EL (cell line): Measurements from ENCODE around the gene FRMD5.
"Not testable (repeated sequence)": the region's sequence is repeated elsewhere in the genome, so short reads cannot be mapped to it uniquely, and the experiment has no call there.

Source experiments
- DNase-seq: peaks from one replicate; pipeline ENCODE4 v3.0.0-alpha.2; 2016

The FRMD5 gene

DNA sequence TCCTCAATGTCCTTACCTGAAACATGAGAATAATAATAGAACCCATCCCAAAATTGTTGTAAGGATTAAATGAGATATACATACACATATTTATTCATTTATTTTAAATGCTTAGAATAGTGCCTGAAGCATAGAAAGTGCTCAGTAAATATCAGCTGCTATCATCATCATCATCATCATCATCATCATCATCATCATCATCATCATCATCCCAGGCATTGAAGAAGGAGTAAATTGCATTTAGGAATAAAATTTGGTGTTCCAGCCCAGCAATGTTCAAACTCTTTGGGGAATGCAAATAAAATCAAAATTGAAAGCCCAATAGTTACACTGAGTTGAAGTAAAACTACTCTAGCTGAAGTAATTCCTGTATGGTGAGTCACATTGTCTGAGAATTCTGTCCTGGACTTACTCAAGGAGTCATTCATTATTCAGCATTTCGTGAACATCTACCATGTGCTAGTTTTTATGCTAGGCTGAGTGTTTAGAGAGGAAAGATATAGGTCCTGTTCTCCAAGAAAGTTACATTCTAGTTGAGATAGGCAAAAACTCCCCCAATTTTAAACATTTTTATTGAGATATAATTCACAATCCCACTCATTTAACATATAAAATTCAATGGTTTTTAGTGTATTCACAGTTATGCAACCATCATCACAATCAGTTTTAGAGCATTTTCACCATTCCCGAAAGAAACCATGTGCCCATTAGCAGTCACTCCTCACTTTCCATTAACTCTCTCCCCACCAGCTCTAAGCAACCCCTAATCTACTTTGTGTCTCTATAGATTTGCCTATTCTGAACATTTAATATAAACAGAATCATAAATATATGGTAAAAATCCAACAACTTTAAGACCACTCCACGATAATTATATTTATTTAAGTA is 107.2 kb downstream of the FRMD5 start:
- DNase-seq, result peak; percentile 87

GRCh38 chr15:44084770-44085169 is 110.3 kb downstream of the FRMD5 start:
- DNase-seq, result no peak

DNA sequence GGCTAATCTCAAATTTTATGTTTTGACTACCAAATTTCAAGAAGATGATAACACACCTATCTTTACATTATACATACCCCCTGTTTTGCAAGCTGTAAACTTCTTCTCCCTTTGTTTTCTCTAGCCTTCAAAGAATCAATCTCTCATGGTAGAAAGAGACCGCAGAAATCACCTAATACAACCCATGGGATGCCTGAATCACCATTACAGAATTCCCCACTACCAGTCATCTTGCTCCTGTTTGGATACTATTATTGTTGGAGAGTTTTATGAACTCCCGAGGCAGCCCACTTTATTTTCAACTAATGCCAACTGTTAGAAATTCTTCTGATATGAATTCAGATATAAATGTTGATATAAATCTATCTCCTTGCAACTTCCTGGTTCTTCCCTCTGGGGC is 110.9 kb downstream of the FRMD5 start:
- DNase-seq, result no peak

DNA sequence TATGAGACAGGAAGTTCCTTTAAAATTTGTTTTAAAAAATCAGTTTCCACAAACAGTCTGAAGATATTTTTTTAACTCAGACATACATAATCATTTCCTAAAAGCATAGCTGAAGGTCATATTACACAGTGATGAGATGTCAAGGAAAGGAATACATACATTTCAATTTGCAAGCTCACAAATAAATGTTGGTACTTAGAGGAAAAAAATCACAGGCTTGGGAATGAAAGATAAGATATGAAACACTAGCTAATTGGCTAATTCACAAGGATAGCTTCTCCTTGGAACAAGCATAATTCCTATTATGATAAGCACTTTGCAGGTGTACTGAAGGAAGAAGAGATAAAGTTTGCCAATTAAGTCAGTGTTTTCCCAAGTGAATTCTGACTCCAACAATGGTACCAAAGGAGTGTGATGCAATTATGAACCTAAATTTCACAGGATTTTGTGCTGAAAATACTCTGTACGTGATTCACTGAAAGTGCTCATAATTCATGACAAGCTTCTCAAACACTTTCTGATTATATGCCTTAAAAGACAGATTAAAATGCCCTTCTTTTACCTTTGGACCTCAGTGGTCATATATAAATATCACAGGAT is 112.4 kb downstream of the FRMD5 start:
- DNase-seq, result no peak

GRCh38 chr15:44081026-44082013 is 113.8 kb downstream of the FRMD5 start:
- DNase-seq, result peak; percentile 37

- peak; percentile 43 for DNase-seq
Measured at GRCh38 chr15:44075535-44075934, 119.5 kb downstream of the FRMD5 start.

DNA sequence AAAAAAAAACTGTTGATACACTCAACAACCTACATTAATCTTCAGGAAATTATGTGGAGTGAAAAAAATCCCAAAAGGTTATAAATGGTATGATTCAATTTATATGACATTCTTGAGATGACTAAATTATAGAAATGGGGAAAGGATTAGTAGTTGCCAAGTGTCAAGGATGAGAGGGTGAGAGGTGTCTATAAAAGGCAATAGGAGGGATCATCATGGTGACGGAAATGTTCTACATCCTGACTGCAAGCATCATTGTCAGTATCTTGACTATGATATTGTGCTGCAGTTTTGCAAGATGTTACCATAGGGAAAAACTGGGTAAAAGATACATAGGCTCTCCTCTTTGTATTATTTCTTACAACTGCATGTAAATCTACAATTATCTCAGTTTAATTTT is 125.6 kb downstream of the FRMD5 start:
- DNase-seq, result no peak

- no peak for DNase-seq
Measured at GRCh38 chr15:44068347-44068746, 126.7 kb downstream of the FRMD5 start.

- DNase-seq, result peak; percentile 77
Measured at GRCh38 chr15:44066211-44066827, 128.8 kb downstream of the FRMD5 start.

- no peak for DNase-seq
Measured at GRCh38 chr15:44064706-44065105, 130.4 kb downstream of the FRMD5 start.

- DNase-seq, result no peak
Measured at GRCh38 chr15:44058126-44058525, 136.9 kb downstream of the FRMD5 start.

DNA sequence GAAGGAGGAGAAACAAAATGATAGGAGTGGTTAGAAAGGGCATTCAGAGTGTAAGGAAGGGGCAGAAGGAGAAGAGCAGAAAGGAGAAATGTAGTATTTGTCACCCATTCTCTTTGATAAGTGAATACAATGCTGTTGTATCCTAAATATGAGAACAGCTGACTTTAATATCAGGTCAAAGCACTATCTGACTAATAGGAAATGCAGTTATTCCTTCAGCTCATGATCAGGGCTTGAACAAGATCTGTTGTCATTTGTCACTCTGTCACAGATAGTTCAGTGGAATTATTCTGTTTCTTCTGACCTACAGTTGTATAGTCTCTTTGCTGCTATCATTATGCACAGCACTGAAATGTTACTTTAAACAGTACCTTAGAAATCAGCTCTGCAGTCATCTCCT is 149.4 kb downstream of the FRMD5 start:
- DNase-seq, result no peak

- DNase-seq, result no peak
Measured at GRCh38 chr15:44045217-44045616, 149.9 kb downstream of the FRMD5 start.

GRCh38 chr15:44038755-44039191 is 156.3 kb downstream of the FRMD5 start:
- no peak for DNase-seq

GRCh38 chr15:44035781-44036699 is 159.0 kb downstream of the FRMD5 start:
- no peak for DNase-seq

GRCh38 chr15:44034933-44035624 is 160.0 kb downstream of the FRMD5 start:
- peak; percentile 70 for DNase-seq

DNA sequence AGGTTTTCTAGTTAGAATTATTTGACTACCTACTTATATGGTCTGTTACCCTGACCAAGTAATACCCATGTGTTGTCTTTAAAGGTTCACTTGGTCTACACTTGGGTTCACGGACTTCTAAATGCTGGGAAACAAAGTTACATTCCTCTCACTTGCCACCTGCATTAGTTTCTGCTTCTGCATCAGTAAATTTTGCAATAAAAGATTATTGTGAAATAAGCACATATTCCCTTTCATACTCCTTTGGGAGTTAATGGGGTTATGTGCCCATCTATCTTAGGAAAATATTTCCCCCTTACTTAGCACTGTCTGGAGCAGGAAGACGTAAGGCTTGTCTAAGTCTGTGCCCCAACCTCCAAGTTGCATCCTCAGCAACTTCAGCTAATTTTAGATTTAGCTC is 160.7 kb downstream of the FRMD5 start:
- no peak for DNase-seq

- DNase-seq, result peak; percentile 70
Measured at GRCh38 chr15:44033894-44034293, 161.2 kb downstream of the FRMD5 start.

DNA sequence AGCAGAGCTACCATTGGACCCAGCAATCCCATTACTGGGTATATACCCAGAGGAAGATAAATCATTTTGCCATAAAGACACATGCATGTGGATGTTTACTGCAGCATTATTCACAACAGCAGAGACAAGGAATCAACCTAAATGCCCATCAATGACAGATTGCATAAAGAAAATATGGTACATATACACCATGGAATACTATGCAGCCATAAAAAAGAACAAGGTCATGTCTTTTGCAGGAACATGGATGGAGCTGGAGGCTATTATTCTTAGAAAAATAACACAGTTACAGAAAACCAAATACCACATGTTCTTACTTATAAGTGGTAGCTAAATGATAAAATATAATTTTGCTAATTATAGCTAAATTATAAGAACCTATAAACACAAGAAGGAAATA is 162.3 kb downstream of the FRMD5 start:
- not testable (repeated sequence) for DNase-seq

GRCh38 chr15:44029940-44030568 is 165.0 kb downstream of the FRMD5 start:
- peak; percentile 69 for DNase-seq
